ENCODE results near the gene ASB4. TPM values are rescaled to one million over a fixed set of nuclear protein-coding genes. Genes with fewer than 3 reads are reported as not detected.

Gene ASB4
- total RNA-seq, 1 experiment from 2014 or later, result not detected

- intact Hi-C loops (cut with micrococcal nuclease; ENCODE audit: unreplicated experiment), result no loop called here
- H3K27ac ChIP-seq (ENCODE audit: low read depth, low read length, poor library complexity, severe bottlenecking), result no peak overlapping the region
- H3K27me3 ChIP-seq (replicated peaks; ENCODE audit: insufficient read depth, low read depth, low read length, poor library complexity), result no peaks in the 10 kb centered on the region
- H3K9me3 ChIP-seq (ENCODE audit: low read depth, low read length, poor library complexity, severe bottlenecking), result no peaks in the 10 kb centered on the region
- H3K36me3 ChIP-seq (ENCODE audit: insufficient read depth, low read length, poor library complexity, severe bottlenecking), result no peaks in the 10 kb centered on the region
- ChIA-PET POLR2A (ENCODE audit: low non-redundant PET) (no interaction called here), CTCF (no interaction called here)
- no TSS peak for BruUV-seq (replicated peaks)
- no peak overlapping the region for H3K4me3 ChIP-seq (ENCODE audit: low read depth, low read length, poor library complexity, severe bottlenecking)
- no peak for TF ChIP-seq EZH2 (IDR thresholded peaks at IDR 0.05; ENCODE audit: borderline replicate concordance, low read depth, low read length, poor library complexity, severe bottlenecking)
- TF ChIP-seq, protein P1, sequence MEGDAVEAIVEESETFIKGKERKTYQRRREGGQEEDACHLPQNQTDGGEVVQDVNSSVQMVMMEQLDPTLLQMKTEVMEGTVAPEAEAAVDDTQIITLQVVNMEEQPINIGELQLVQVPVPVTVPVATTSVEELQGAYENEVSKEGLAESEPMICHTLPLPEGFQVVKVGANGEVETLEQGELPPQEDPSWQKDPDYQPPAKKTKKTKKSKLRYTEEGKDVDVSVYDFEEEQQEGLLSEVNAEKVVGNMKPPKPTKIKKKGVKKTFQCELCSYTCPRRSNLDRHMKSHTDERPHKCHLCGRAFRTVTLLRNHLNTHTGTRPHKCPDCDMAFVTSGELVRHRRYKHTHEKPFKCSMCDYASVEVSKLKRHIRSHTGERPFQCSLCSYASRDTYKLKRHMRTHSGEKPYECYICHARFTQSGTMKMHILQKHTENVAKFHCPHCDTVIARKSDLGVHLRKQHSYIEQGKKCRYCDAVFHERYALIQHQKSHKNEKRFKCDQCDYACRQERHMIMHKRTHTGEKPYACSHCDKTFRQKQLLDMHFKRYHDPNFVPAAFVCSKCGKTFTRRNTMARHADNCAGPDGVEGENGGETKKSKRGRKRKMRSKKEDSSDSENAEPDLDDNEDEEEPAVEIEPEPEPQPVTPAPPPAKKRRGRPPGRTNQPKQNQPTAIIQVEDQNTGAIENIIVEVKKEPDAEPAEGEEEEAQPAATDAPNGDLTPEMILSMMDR (conservative IDR thresholded peaks at IDR 0.05; ENCODE audit: low read depth, low read length), result no peak
- DNase-seq (ENCODE audit: low spot score), result no peak
- H3K4me1 ChIP-seq (ENCODE audit: insufficient read depth, low read length, poor library complexity, severe bottlenecking), result peaks cover 11% of the 10 kb centered on the region
These were observed 68.2 kb downstream of the ASB4 start for GRCh38 chr7:95553939-95554338.

- Histone ChIP-seq H3K36me3 (ENCODE audit: insufficient read depth, low read length, poor library complexity, severe bottlenecking) (no peaks in the 10 kb centered on the region), H3K27ac (ENCODE audit: low read depth, low read length, poor library complexity, severe bottlenecking) (no peak overlapping the region), H3K4me1 (ENCODE audit: insufficient read depth, low read length, poor library complexity, severe bottlenecking) (no peaks in the 10 kb centered on the region), H3K9me3 (ENCODE audit: low read depth, low read length, poor library complexity, severe bottlenecking) (no peaks in the 10 kb centered on the region), H3K4me3 (ENCODE audit: low read depth, low read length, poor library complexity, severe bottlenecking) (no peak overlapping the region), H3K27me3 (replicated peaks; ENCODE audit: insufficient read depth, low read depth, low read length, poor library complexity) (no peaks in the 10 kb centered on the region)
- intact Hi-C loops (cut with micrococcal nuclease; ENCODE audit: unreplicated experiment), result no loop called here
- DNase-seq (ENCODE audit: low spot score), result no peak
- ChIA-PET POLR2A (ENCODE audit: low non-redundant PET) (no interaction called here), CTCF (no interaction called here)
- TF ChIP-seq EZH2 (IDR thresholded peaks at IDR 0.05; ENCODE audit: borderline replicate concordance, low read depth, low read length, poor library complexity, severe bottlenecking), result no peak
- TF ChIP-seq, protein P1 (conservative IDR thresholded peaks at IDR 0.05; ENCODE audit: low read depth, low read length), result no peak
- BruUV-seq (replicated peaks), result no TSS peak
These were observed 71.0 kb downstream of the ASB4 start for GRCh38 chr7:95556777-95557176.

DNA sequence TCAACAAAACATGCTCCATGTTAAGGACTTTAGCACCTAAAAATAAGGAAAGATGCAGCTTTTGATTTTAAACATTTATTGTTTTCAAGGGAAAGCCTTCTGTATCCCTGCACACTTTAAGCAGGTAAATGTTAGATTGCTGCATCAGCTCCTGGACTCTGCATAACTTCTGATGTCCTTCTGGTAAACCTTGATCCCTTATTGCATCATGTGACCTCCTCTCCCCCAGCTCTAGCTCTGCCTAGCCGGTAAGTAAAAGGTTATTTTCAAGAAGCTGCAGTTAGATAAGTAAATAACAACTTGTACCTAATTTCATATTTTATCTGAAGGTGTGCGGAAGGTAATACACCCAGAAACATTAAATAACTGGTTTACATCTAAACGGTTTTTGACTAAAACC is 73.1 kb downstream of the ASB4 start:
- Histone ChIP-seq H3K4me1 (ENCODE audit: insufficient read depth, low read length, poor library complexity, severe bottlenecking) (no peaks in the 10 kb centered on the region), H3K36me3 (ENCODE audit: insufficient read depth, low read length, poor library complexity, severe bottlenecking) (no peaks in the 10 kb centered on the region), H3K27ac (ENCODE audit: low read depth, low read length, poor library complexity, severe bottlenecking) (no peak overlapping the region), H3K4me3 (ENCODE audit: low read depth, low read length, poor library complexity, severe bottlenecking) (no peak overlapping the region), H3K27me3 (replicated peaks; ENCODE audit: insufficient read depth, low read depth, low read length, poor library complexity) (no peaks in the 10 kb centered on the region), H3K9me3 (ENCODE audit: low read depth, low read length, poor library complexity, severe bottlenecking) (no peaks in the 10 kb centered on the region)
- POLR2A ChIA-PET (ENCODE audit: low non-redundant PET), result no interaction called here
- TF ChIP-seq, protein P1 (conservative IDR thresholded peaks at IDR 0.05; ENCODE audit: low read depth, low read length), result no peak
- TF ChIP-seq EZH2 (IDR thresholded peaks at IDR 0.05; ENCODE audit: borderline replicate concordance, low read depth, low read length, poor library complexity, severe bottlenecking), result no peak
- intact Hi-C loops (cut with micrococcal nuclease; ENCODE audit: unreplicated experiment), result no loop called here
- CTCF ChIA-PET, result no interaction called here
- BruUV-seq (replicated peaks), result no TSS peak
- no peak for DNase-seq (ENCODE audit: low spot score)

All from A673 (cell line).